BLaER1 (cell line): ENCODE results near the gene ZFR.
"Not testable (repeated sequence)": the region's sequence is repeated elsewhere in the genome, so short reads cannot be mapped to it uniquely, and the experiment has no call there.

ENCODE experiments used
- H3K27ac ChIP-seq: shearing (Covaris generic); formaldehyde crosslinking; 2 replicates; pipeline ENCODE4 v1.8.1; 2022
- H3K27me3 ChIP-seq: shearing (Covaris generic); formaldehyde crosslinking; 2 replicates; pipeline ENCODE4 v1.8.1; 2022
- H3K36me3 ChIP-seq: shearing (Covaris generic); formaldehyde crosslinking; 2 replicates; pipeline ENCODE4 v1.8.1; 2022
- H3K4me1 ChIP-seq: shearing (Covaris generic); formaldehyde crosslinking; 2 replicates; pipeline ENCODE4 v1.8.1; 2022
- H3K4me2 ChIP-seq: shearing (Covaris generic); formaldehyde crosslinking; 2 replicates; pipeline ENCODE4 v1.8.1; 2022
- H3K4me3 ChIP-seq: shearing (Covaris generic); formaldehyde crosslinking; 2 replicates; pipeline ENCODE4 v1.8.1; 2022
- H3K9ac ChIP-seq: shearing (Covaris generic); formaldehyde crosslinking; 2 replicates; pipeline ENCODE4 v1.8.1; 2022
- H3K9me3 ChIP-seq: shearing (Covaris generic); formaldehyde crosslinking; 2 replicates; pipeline ENCODE4 v1.8.1; 2022
- H4K20me1 ChIP-seq: shearing (Covaris generic); formaldehyde crosslinking; 2 replicates; pipeline ENCODE4 v1.8.1; 2022
- Cebpa-rat ChIP-seq: shearing (Covaris generic); IDR thresholded peaks from 2 replicates; pipeline ENCODE4 v1.8.1; 2022

Gene ZFR

GRCh38 chr5:32319392-32319791, 125.1 kb downstream of the ZFR start:
- no peak overlapping the region for H3K4me3 ChIP-seq
- H3K36me3 ChIP-seq = no peaks in the 10 kb centered on the region
- peaks cover 37% of the 10 kb centered on the region for H3K9me3 ChIP-seq
- H3K4me2 ChIP-seq = no peak overlapping the region
- H3K9ac ChIP-seq = no peak overlapping the region
- H3K27ac ChIP-seq = no peak overlapping the region
- H4K20me1 ChIP-seq = no peaks in the 10 kb centered on the region
- H3K4me1 ChIP-seq = 0 out of 2 replicates have a peak, but pooled peaks cover under 1% of the 10 kb centered on the region
- TF ChIP-seq Cebpa-rat = no peak
- no peaks in the 10 kb centered on the region for H3K27me3 ChIP-seq

- TF ChIP-seq Cebpa-rat = no peak
- Histone ChIP-seq H3K4me1 (peaks cover under 1% of the 10 kb centered on the region; the same call in 1 of the 2 replicates), H3K27me3 (no peaks in the 10 kb centered on the region), H3K9ac (no peak overlapping the region), H3K9me3 (peaks cover 18% of the 10 kb centered on the region), H3K4me3 (no peak overlapping the region), H3K36me3 (no peaks in the 10 kb centered on the region), H4K20me1 (peaks cover 5% of the 10 kb centered on the region), H3K27ac (no peak overlapping the region), H3K4me2 (no peak overlapping the region)
Measured at GRCh38 chr5:32317041-32317440, 127.5 kb downstream of the ZFR start.

- Histone ChIP-seq H4K20me1 (peaks cover 22% of the 10 kb centered on the region), H3K4me2 (no peak overlapping the region), H3K9me3 (peaks cover 2% of the 10 kb centered on the region), H3K27me3 (no peaks in the 10 kb centered on the region), H3K4me1 (peaks cover 17% of the 10 kb centered on the region), H3K4me3 (no peak overlapping the region), H3K27ac (no peak overlapping the region), H3K36me3 (no peaks in the 10 kb centered on the region; the same call in 1 of the 2 replicates), H3K9ac (no peak overlapping the region)
- no peak for TF ChIP-seq Cebpa-rat
Measured at GRCh38 chr5:32315221-32316014, 129.1 kb downstream of the ZFR start.

- no peak overlapping the region for H3K4me3 ChIP-seq
- no peak overlapping the region for H3K9ac ChIP-seq
- H3K9me3 ChIP-seq = no peaks in the 10 kb centered on the region
- no peaks in the 10 kb centered on the region for H3K27me3 ChIP-seq
- TF ChIP-seq Cebpa-rat = no peak
- no peak overlapping the region for H3K4me2 ChIP-seq
- H3K4me1 ChIP-seq = peaks cover 25% of the 10 kb centered on the region
- no peak overlapping the region for H3K27ac ChIP-seq
- no peaks in the 10 kb centered on the region; the same call in 1 of the 2 replicates for H3K36me3 ChIP-seq
- peaks cover 29% of the 10 kb centered on the region for H4K20me1 ChIP-seq
Measured at GRCh38 chr5:32314658-32315057, 129.9 kb downstream of the ZFR start.

GRCh38 chr5:32314152-32314488, 130.4 kb downstream of the ZFR start:
- H3K4me3 ChIP-seq, H3K9me3 ChIP-seq, H3K9ac ChIP-seq, H3K36me3 ChIP-seq, H3K4me2 ChIP-seq, H3K27ac ChIP-seq, H3K27me3 ChIP-seq: not testable (repeated sequence)
- peaks cover 30% of the 10 kb centered on the region for H3K4me1 ChIP-seq
- H4K20me1 ChIP-seq = peaks cover 35% of the 10 kb centered on the region

GRCh38 chr5:32312595-32313332, 131.8 kb downstream of the ZFR start, which contains the start of gene MTMR12:
MTMR12 (minus strand) TSS chr5:32312939; CDS start chr5:32312838, 101 bp downstream.
- Histone ChIP-seq H3K36me3 (peaks cover 11% of the 10 kb centered on the region), H3K9me3 (no peaks in the 10 kb centered on the region), H3K4me1 (peaks cover 38% of the 10 kb centered on the region), H3K4me2 (peak within 1 kb of the TSS; percentile 91), H3K27me3 (no peaks in the 10 kb centered on the region), H4K20me1 (peaks cover 48% of the 10 kb centered on the region), H3K4me3 (peak within 1 kb of the TSS; percentile 96), H3K27ac (peak within 1 kb of the TSS; percentile 95), H3K9ac (peak within 1 kb of the TSS; percentile 95)
- TF ChIP-seq Cebpa-rat = no peak

- Histone ChIP-seq H4K20me1 (peaks cover 54% of the 10 kb centered on the region), H3K27ac (peak overlapping the region; percentile 95), H3K4me3 (peak overlapping the region; percentile 96), H3K9me3 (no peaks in the 10 kb centered on the region), H3K9ac (peak overlapping the region; percentile 95), H3K36me3 (peaks cover 17% of the 10 kb centered on the region), H3K27me3 (no peaks in the 10 kb centered on the region), H3K4me1 (peaks cover 38% of the 10 kb centered on the region), H3K4me2 (peak overlapping the region; percentile 91)
- TF ChIP-seq Cebpa-rat = no peak
Measured at GRCh38 chr5:32312197-32312594, 132.3 kb downstream of the ZFR start.

- peak overlapping the region; percentile 95 for H3K27ac ChIP-seq
- H3K4me3 ChIP-seq = peak overlapping the region; percentile 96
- no peaks in the 10 kb centered on the region for H3K27me3 ChIP-seq
- no peaks in the 10 kb centered on the region for H3K9me3 ChIP-seq
- H3K4me1 ChIP-seq = peaks cover 38% of the 10 kb centered on the region
- no peak for TF ChIP-seq Cebpa-rat
- H3K9ac ChIP-seq = peak overlapping the region; percentile 95
- peak overlapping the region; percentile 91 for H3K4me2 ChIP-seq
- peaks cover 18% of the 10 kb centered on the region for H3K36me3 ChIP-seq
- H4K20me1 ChIP-seq = peaks cover 60% of the 10 kb centered on the region
Measured at GRCh38 chr5:32311404-32312196, 132.9 kb downstream of the ZFR start.

- peaks cover 77% of the 10 kb centered on the region for H4K20me1 ChIP-seq
- no peaks in the 10 kb centered on the region for H3K9me3 ChIP-seq
- H3K36me3 ChIP-seq = peaks cover 18% of the 10 kb centered on the region
- TF ChIP-seq Cebpa-rat = no peak
- H3K4me1 ChIP-seq = peaks cover 45% of the 10 kb centered on the region
- no peak overlapping the region for H3K9ac ChIP-seq
- no peak overlapping the region for H3K27ac ChIP-seq
- no peaks in the 10 kb centered on the region for H3K27me3 ChIP-seq
- H3K4me2 ChIP-seq = peak overlapping the region; percentile 35
- no peak overlapping the region for H3K4me3 ChIP-seq
Measured at GRCh38 chr5:32309761-32310160, 134.8 kb downstream of the ZFR start.
